ENCODE data around the gene SOX21. TPM values are rescaled to one million over a fixed set of nuclear protein-coding genes. Genes with fewer than 3 reads are reported as not detected.
A peak's percentile ranks its signal among the peaks of the same experiment; 100 is the strongest.

The SOX21 gene
- 71.8 and 79.5 TPM in 2 replicates for total RNA-seq
- long read RNA-seq, partial matches to known transcripts: 0 of 4 reads
- long read RNA-seq, other reads (novel, unspliced or antisense): 0 of 4 reads

DNA sequence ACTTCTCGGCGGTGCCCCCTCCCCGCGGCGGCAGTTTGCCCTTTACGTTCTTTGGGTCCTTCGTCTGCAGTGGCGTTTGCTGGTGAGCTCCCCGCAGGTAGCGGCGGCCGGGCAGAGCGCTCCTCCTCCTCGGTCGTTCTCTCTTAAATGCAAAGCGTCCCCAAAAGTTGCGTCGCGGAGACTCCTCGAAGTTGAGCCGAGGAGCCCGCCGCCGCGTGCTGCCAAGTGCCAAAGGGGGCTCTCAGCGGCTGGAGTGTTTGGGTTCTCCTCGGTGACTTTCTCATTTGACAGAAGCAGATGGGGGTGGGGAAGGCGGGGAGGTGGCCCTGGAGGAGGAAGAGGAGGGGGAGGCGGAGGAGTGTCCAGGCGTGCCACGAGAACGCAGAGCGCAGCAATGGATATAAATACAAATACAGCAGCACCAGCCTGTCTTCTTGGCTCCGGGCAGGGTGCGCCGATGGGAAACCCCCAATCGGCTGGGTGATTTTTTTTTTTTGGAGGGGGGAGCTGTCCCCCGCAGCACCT, at the start of gene SOX21:
SOX21 (minus strand) TSS at position 259 of the 525 bp plus-strand sequence. CDS start 496 bp downstream, outside the sequence.
- Mint-ChIP-seq H3K27ac (ENCODE audit: unreplicated experiment) (peak within 1 kb of the TSS; percentile 98), H3K4me3 (peak within 1 kb of the TSS; percentile 100), H3K9me3 (no peaks in the 10 kb centered on the region), H3K36me3 (ENCODE audit: low read depth) (peaks cover 18% of the 10 kb centered on the region), H3K4me1 (peaks cover 67% of the 10 kb centered on the region), H3K27me3 (ENCODE audit: low read depth) (peaks cover 79% of the 10 kb centered on the region)
- TF ChIP-seq, protein P1, sequence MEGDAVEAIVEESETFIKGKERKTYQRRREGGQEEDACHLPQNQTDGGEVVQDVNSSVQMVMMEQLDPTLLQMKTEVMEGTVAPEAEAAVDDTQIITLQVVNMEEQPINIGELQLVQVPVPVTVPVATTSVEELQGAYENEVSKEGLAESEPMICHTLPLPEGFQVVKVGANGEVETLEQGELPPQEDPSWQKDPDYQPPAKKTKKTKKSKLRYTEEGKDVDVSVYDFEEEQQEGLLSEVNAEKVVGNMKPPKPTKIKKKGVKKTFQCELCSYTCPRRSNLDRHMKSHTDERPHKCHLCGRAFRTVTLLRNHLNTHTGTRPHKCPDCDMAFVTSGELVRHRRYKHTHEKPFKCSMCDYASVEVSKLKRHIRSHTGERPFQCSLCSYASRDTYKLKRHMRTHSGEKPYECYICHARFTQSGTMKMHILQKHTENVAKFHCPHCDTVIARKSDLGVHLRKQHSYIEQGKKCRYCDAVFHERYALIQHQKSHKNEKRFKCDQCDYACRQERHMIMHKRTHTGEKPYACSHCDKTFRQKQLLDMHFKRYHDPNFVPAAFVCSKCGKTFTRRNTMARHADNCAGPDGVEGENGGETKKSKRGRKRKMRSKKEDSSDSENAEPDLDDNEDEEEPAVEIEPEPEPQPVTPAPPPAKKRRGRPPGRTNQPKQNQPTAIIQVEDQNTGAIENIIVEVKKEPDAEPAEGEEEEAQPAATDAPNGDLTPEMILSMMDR (conservative IDR thresholded peaks at IDR 0.05): no peak
- DNase-seq (ENCODE audit: low read depth, low spot score): peak; percentile 49

DNA sequence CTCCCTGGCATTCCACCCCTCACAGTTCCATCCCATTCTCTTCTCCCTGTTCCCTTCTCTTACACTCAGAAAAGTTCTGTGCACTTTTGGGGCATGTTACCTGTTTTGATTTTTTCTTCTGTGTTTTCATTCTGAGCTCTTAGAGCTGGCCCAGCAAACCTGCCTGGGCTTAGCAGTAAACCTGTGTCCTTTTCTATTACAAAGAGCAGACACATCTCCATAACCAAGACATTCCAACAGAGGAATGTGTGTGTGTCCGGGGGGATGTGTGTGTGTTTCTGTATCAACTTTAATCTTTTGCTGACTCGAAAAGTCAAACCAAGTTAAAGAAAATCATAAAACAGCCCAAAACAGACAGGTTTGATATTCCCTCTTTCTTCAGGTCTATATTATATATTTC, 49.1 kb upstream of the SOX21 start:
- H3K36me3 Mint-ChIP-seq (ENCODE audit: low read depth): peaks cover 5% of the 10 kb centered on the region
- no peak overlapping the region for H3K4me3 Mint-ChIP-seq
- H3K9me3 Mint-ChIP-seq: peaks cover 8% of the 10 kb centered on the region
- H3K27ac Mint-ChIP-seq (ENCODE audit: unreplicated experiment): no peak overlapping the region
- peaks cover 18% of the 10 kb centered on the region for H3K4me1 Mint-ChIP-seq
- H3K27me3 Mint-ChIP-seq (ENCODE audit: low read depth): no peaks in the 10 kb centered on the region
- TF ChIP-seq, protein P1 (conservative IDR thresholded peaks at IDR 0.05): no peak
- no peak for DNase-seq (ENCODE audit: low read depth, low spot score)

DNA sequence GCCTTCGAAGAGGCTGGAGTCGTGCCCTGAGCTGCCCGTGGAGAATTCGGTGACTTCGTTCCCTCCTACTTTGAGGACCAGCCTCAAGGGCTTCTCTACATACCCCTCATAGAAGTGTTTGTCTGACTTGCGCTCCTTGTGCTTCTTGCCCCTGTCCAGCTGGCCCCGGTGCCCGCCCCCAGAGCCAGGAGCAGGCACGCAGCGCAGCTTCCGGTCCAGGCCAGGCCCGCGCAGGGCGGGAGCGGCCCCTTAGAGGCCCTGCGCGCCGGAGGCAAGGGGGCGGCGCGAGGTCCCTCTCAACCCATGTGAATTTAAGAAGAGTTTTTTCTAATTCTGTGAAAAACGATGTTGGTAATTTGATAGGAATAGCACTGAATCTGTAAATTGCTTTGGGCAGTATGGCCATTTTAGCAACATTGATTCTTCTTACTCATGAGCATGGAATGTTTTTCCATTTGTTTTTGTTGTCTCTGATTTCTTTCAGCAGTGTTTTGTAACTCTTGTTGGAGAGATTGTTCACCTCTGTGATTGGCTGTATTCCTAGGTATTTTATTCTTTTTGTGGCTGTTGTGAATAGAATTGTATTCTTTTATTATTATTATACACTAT, 46.9 kb upstream of the SOX21 start:
- H3K27me3 Mint-ChIP-seq (ENCODE audit: low read depth): no peaks in the 10 kb centered on the region
- H3K9me3 Mint-ChIP-seq: peaks cover 6% of the 10 kb centered on the region
- H3K4me3 Mint-ChIP-seq: no peak overlapping the region
- peaks cover 13% of the 10 kb centered on the region for H3K4me1 Mint-ChIP-seq
- H3K27ac Mint-ChIP-seq (ENCODE audit: unreplicated experiment): no peak overlapping the region
- no peak for DNase-seq (ENCODE audit: low read depth, low spot score)
- TF ChIP-seq, protein P1 (conservative IDR thresholded peaks at IDR 0.05): no peak
- peaks cover 5% of the 10 kb centered on the region for H3K36me3 Mint-ChIP-seq (ENCODE audit: low read depth)

DNA sequence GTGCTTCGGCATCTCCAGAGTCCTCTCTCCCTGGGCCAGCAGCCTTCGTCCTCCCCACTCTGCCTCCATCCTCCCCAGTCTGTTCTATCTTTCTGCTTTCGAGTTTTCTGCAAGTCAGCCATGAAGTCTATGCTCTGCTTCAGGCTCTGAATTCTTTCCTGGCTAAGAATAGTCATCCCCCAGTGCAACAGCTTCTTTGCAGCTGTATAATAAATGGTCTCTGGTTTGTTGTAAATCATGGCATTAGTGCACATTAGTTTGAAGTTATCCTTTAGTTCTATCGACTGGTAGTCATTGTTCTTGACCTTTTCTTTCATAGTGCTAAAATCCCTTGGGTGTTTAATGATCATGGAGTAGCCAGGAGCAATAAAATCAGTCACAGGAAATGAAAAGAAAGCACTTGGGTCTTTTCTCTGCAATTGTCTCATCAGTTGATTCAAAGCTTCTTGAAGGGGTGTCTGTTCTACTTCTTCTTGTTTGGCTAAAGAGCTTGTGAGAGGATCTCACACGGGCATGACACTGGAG, 46.2 kb upstream of the SOX21 start:
- no peak overlapping the region for H3K27ac Mint-ChIP-seq (ENCODE audit: unreplicated experiment)
- peaks cover 6% of the 10 kb centered on the region for H3K9me3 Mint-ChIP-seq
- H3K36me3 Mint-ChIP-seq (ENCODE audit: low read depth): peaks cover 5% of the 10 kb centered on the region

DNA sequence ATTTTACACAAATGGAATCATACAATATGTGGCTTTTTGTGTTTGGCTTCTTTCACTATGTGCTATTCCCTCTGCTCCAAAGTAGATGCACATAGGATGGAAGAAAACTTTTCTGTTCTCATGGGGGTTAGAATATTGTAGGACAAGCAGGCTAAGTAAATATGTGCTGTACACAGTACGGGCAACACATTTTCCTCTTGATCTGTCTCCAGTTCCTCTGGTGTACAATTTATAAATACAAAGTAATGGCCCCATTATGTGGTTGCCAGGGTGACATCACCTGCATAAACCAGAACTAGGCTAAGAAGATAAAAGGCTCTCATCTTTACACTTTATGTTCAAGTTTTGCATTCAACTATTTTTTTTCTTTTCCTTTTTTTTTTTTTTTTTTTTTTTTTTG, 41.0 kb upstream of the SOX21 start:
- TF ChIP-seq, protein P1 (conservative IDR thresholded peaks at IDR 0.05): no peak
- Mint-ChIP-seq H3K4me1 (peaks cover 15% of the 10 kb centered on the region), H3K4me3 (no peak overlapping the region), H3K36me3 (ENCODE audit: low read depth) (peaks cover 2% of the 10 kb centered on the region), H3K27ac (ENCODE audit: unreplicated experiment) (no peak overlapping the region), H3K27me3 (ENCODE audit: low read depth) (no peaks in the 10 kb centered on the region), H3K9me3 (peaks cover under 1% of the 10 kb centered on the region)
- no peak for DNase-seq (ENCODE audit: low read depth, low spot score)

More for the DNA sequence above, 46.2 kb upstream of the SOX21 start:
- H3K4me1 Mint-ChIP-seq: peaks cover 13% of the 10 kb centered on the region
- no peaks in the 10 kb centered on the region for H3K27me3 Mint-ChIP-seq (ENCODE audit: low read depth)
- no peak overlapping the region for H3K4me3 Mint-ChIP-seq
- no peak for DNase-seq (ENCODE audit: low read depth, low spot score)
- TF ChIP-seq, protein P1 (conservative IDR thresholded peaks at IDR 0.05): no peak
